DOHH2 (cell line): ENCODE data around the gene COPS9.

Experiments
- CTCF ChIP-seq: fragments of 200-600 bp; sonication (generic); IDR thresholded peaks from one replicate; pipeline ENCODE4 v1.5.1; 2014; ENCODE audit warnings: antibody characterized with exemption, mild to moderate bottlenecking, low read depth, low read length; ENCODE audit not compliant: poor library complexity, severe bottlenecking
- EZH2phosphoT487 ChIP-seq: fragments of 200-600 bp; sonication (generic); IDR thresholded peaks from 2 replicates; pipeline ENCODE4 v1.6.1; 2017; ENCODE audit warnings: borderline replicate concordance, mild to moderate bottlenecking, antibody characterized with exemption, low read length, moderate library complexity, mixed read lengths

GRCh38 chr2:240165661-240166060, 29.6 kb upstream of the COPS9 start:
- TF ChIP-seq CTCF (no peak), EZH2phosphoT487 (no peak)
